BE2C (cell line): ENCODE measurements around the gene TIAL1.

ENCODE experiments used
- DNase-seq: peaks from one replicate; pipeline ENCODE4 v3.0.0-alpha.2; 2020
- H3K27me3 ChIP-seq: fragments of 250-450 bp; sonication (Bioruptor Pico); 2 replicates; pipeline ENCODE4 v1.5.1; 2020; ENCODE audit warnings: mild to moderate bottlenecking
- H3K36me3 ChIP-seq: fragments of 250-450 bp; sonication (Bioruptor Pico); 2 replicates; pipeline ENCODE4 v1.5.1; 2020; ENCODE audit warnings: mild to moderate bottlenecking
- H3K4me1 ChIP-seq: fragments of 250-450 bp; sonication (Bioruptor Pico); 2 replicates; pipeline ENCODE4 v1.5.1; 2020
- H3K4me3 ChIP-seq: 2 replicates; pipeline ENCODE4 v1.5.1; 2011; ENCODE audit warnings: low read depth, low read length
- H3K9me3 ChIP-seq: fragments of 250-450 bp; sonication (Bioruptor Pico); 2 replicates; pipeline ENCODE4 v1.5.1; 2020
- TF ChIP-seq, protein P1 (sequence below): IDR thresholded peaks from 2 replicates; pipeline ENCODE4 v1.5.1; 2012; ENCODE audit warnings: mild to moderate bottlenecking, low read depth, low read length

TIAL1 gene

DNA sequence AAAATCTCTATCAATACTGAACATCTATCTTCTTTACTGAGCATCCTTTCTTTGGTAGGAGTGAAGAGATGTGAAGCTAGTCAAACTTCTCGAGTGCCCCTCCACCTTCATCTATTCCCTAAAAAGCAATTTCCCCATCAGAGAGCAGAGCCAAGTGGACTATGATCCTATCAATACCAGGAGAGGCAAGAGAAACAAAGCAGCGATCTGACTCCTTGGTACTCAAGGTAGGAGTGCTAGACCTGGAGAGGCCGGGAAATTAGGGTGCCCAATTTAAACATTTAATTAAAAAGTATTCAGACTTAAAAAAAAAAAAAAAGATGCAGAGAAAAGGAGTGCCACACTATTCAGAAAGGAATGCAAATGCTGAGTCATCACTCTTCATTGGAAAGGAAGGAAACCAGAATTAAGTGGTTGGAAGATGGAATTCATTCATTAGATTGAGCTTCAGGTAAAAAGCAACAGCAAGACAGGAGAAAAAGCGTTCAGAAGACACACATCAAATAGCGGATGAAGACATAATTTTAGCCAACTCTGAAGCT lies 1.6 kb downstream of the TIAL1 start:
- Histone ChIP-seq H3K4me1 (peaks cover 4% of the 10 kb centered on the region), H3K36me3 (peaks cover 31% of the 10 kb centered on the region), H3K4me3 (peak overlapping the region; percentile 92), H3K9me3 (no peaks in the 10 kb centered on the region), H3K27me3 (no peaks in the 10 kb centered on the region)
- TF ChIP-seq, protein P1, sequence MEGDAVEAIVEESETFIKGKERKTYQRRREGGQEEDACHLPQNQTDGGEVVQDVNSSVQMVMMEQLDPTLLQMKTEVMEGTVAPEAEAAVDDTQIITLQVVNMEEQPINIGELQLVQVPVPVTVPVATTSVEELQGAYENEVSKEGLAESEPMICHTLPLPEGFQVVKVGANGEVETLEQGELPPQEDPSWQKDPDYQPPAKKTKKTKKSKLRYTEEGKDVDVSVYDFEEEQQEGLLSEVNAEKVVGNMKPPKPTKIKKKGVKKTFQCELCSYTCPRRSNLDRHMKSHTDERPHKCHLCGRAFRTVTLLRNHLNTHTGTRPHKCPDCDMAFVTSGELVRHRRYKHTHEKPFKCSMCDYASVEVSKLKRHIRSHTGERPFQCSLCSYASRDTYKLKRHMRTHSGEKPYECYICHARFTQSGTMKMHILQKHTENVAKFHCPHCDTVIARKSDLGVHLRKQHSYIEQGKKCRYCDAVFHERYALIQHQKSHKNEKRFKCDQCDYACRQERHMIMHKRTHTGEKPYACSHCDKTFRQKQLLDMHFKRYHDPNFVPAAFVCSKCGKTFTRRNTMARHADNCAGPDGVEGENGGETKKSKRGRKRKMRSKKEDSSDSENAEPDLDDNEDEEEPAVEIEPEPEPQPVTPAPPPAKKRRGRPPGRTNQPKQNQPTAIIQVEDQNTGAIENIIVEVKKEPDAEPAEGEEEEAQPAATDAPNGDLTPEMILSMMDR: no peak
- no peak for DNase-seq

DNA sequence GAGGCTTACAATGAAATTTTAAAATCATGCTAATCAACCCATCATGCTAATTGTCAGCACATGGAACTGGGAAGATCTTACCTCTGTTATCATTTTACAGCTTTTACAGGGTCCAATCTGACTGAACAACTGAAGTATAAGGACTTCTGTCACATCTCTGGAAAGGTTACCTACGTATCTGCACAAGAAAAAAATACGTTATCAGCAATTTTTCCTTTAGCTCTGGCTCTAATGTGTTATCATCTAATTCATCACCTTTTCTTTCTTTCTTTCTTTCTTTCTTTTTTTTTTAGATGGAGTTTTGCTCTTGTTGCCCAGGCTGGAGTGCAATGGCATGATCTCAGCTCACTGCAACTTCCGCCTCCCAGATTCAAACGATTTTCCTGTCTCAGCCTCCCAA lies 8.7 kb downstream of the TIAL1 start:
- no peaks in the 10 kb centered on the region for H3K27me3 ChIP-seq
- no peaks in the 10 kb centered on the region for H3K9me3 ChIP-seq
- H3K36me3 ChIP-seq: peaks cover 61% of the 10 kb centered on the region
- TF ChIP-seq, protein P1: no peak
- peaks cover 4% of the 10 kb centered on the region for H3K4me1 ChIP-seq
- no peak overlapping the region for H3K4me3 ChIP-seq
- no peak for DNase-seq

DNA sequence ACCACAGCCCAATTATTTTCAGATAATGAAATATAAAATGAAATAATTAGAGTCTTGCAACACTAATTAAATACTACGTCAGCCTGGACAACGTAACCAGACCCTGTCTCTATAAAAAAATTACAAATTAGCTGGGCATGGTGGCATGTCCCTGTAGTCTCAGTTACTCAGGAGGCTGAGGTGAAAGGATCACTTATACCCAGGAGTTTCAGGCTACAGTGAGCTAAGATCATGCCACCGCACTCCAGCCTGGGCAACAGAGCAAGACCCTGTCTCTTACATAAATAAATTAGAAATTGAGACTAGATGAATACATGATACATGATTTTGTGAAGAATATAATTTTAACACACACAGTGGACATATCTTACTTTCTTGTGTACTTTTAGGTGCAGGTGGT lies 18.4 kb downstream of the TIAL1 start:
- TF ChIP-seq, protein P1: no peak
- Histone ChIP-seq H3K27me3 (no peaks in the 10 kb centered on the region), H3K36me3 (peaks cover 64% of the 10 kb centered on the region), H3K9me3 (no peaks in the 10 kb centered on the region), H3K4me3 (no peak overlapping the region), H3K4me1 (no peaks in the 10 kb centered on the region)
- DNase-seq: no peak

DNA sequence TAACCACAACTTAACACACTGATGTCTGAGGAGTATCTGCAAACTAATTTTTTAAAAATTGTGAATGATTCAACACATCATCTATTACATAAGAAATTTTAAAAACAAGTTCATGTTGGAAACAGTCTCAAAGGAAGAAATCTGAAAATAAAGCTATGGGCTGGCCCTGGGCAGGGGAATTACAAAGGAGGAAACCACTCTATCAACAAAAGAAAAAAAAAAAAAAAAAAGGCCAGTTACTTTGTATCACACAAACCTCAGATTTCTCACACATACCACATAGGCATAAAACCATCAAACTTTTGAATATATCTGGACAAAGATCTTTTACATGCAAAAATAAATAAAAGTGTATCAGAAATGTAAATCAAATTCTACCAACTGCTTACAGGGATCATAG lies 20.8 kb downstream of the TIAL1 start:
- no peaks in the 10 kb centered on the region for H3K27me3 ChIP-seq
- DNase-seq: no peak
- no peak overlapping the region for H3K4me3 ChIP-seq
- TF ChIP-seq, protein P1: no peak
- peaks cover 63% of the 10 kb centered on the region for H3K36me3 ChIP-seq
- H3K9me3 ChIP-seq: no peaks in the 10 kb centered on the region
- H3K4me1 ChIP-seq: no peaks in the 10 kb centered on the region

DNA sequence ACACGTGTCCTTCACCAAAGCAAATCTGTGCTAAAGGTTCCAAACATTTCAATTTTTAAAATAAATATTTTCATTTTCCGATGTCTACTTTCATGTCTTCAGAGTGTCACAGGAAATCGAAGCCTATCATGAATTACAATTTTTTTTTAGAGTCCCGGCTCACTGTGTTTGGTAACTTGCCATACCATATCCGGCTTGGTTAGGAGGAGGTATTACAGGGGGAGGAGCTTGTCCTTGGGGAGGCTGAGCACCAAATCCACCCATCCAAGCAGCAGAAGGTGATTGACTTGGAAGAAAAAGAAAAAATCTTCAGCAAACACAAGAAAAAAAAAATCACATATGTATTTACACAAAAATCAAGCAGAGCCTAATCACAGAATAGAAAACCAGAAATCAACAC lies 21.3 kb downstream of the TIAL1 start:
- no peak overlapping the region for H3K4me3 ChIP-seq
- no peak for DNase-seq
- TF ChIP-seq, protein P1: no peak
- no peaks in the 10 kb centered on the region for H3K27me3 ChIP-seq
- H3K9me3 ChIP-seq: no peaks in the 10 kb centered on the region
- H3K4me1 ChIP-seq: no peaks in the 10 kb centered on the region
- H3K36me3 ChIP-seq: peaks cover 63% of the 10 kb centered on the region

DNA sequence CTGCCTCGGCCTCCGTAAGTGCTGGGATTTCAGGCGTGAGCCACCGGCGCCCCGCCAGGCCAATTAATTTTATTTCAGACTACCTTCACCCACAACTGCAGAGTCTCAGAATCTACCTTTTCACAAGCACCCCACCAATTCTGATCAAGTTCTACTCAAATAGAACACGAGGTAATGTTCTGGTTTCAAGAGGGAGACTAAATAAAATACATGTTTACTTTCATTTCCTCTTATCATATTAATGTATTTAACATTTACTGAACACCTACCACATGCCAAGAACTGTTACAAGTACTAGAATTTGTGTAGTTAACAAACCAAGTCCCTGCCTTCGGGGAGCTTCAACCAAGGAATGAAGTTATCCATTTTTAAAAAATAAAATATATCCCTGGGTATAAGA lies 28.8 kb downstream of the TIAL1 start:
- H3K4me3 ChIP-seq: no peak overlapping the region
- H3K27me3 ChIP-seq: no peaks in the 10 kb centered on the region
- H3K9me3 ChIP-seq: no peaks in the 10 kb centered on the region
- TF ChIP-seq, protein P1: no peak
- H3K36me3 ChIP-seq: peaks cover 7% of the 10 kb centered on the region
- DNase-seq: no peak
- H3K4me1 ChIP-seq: no peaks in the 10 kb centered on the region
